A549 (cell line): ENCODE data around the gene FBXO15. TPM values are rescaled to one million over a fixed set of nuclear protein-coding genes. Genes with fewer than 3 reads are reported as not detected.

ENCODE experiments used
- ATAC-seq, 2 experiments: fragments of 200-7000 bp in 1 of 2; fragments of >200 bp in 1 of 2; cut with Nextera tagmentation in 1 of 2; cut with Tn5 transposase in 1 of 2; 3 replicates each; pipeline versions ENCODE4 v1.8.0 to v1.9.1; 2018 to 2020; ENCODE audit warnings: mild to moderate bottlenecking in 1 of 2, moderate library complexity in 1 of 2
- CTCF ChIA-PET: fragments of 300-600 bp; sonication (Branson Sonifier 250); formaldehyde crosslinking; extraction: SDS; loops from one replicate; lab custom pipeline; 2021; ENCODE audit warnings: antibody characterized with exemption, inconsistent platforms; lab: Yijun Ruan, JAX
- POLR2A ChIA-PET: fragments of 350-600 bp; formaldehyde crosslinking; extraction: SDS; loops from one replicate; lab custom pipeline; 2021; ENCODE audit warnings: antibody characterized with exemption, inconsistent platforms; lab: Yijun Ruan, JAX
- DNase-seq, 2 experiments: peaks; one replicate each; pipeline versions ENCODE4 v3.0.0 to v3.0.0-alpha.2; 2011 to 2016; ENCODE audit warnings: low read depth in 1 of 2, low spot score in 1 of 2
- FAIRE-seq: peaks from 2 replicates; lab custom pipeline; 2011; peaks lifted over from hg19 to GRCh38; lab: Jason Lieb, UNC
- H3K27ac ChIP-seq, 2 experiments: fragments of >200 bp; sonication (Bioruptor Twin); formaldehyde crosslinking; 3 replicates each; pipeline ENCODE4 v1.5.1; 2016 to 2017
- H3K4me1 ChIP-seq: fragments of >200 bp; sonication (Bioruptor Twin); formaldehyde crosslinking; 3 replicates; pipeline ENCODE4 v1.6.1; 2016
- H3K4me2 ChIP-seq: fragments of >200 bp; sonication (Bioruptor Twin); formaldehyde crosslinking; 3 replicates; pipeline ENCODE4 v1.6.1; 2016
- H3K4me3 ChIP-seq: fragments of >200 bp; sonication (Bioruptor Twin); formaldehyde crosslinking; 3 replicates; pipeline ENCODE4 v1.5.1; 2016
- H3K9me3 ChIP-seq: fragments of >200 bp; sonication (Bioruptor Twin); formaldehyde crosslinking; 3 replicates; pipeline ENCODE4 v1.6.1; 2016
- BHLHE40 ChIP-seq: IDR thresholded peaks from 2 replicates; pipeline ENCODE4 v1.6.1; 2012; ENCODE audit warnings: low read depth, low read length, inconsistent platforms
- CBX8 ChIP-seq: fragments of 200-600 bp; sonication (generic); IDR thresholded peaks from 2 replicates; pipeline ENCODE4 v1.6.1; 2016
- CHD2 ChIP-seq: fragments of 150-350 bp; IDR thresholded peaks from 2 replicates; pipeline ENCODE4 v1.6.1; 2014; ENCODE audit warnings: low read length; ENCODE audit not compliant: partially characterized antibody
- CHD4 ChIP-seq: fragments of 200-600 bp; sonication (generic); IDR thresholded peaks from 2 replicates; pipeline ENCODE4 v1.6.1; 2016; ENCODE audit warnings: antibody characterized with exemption, mild to moderate bottlenecking, borderline replicate concordance
- FOSL2 ChIP-seq, 2 experiments: fragments of 450-650 bp in 1 of 2; fragments of >200 bp in 1 of 2; sonication (Bioruptor Twin) in 1 of 2; formaldehyde crosslinking; IDR thresholded peaks; 2 replicates each; pipeline versions ENCODE4 v1.5.0 to v1.6.1; 2016 to 2020; ENCODE audit warnings: mild to moderate bottlenecking in 1 of 2, moderate library complexity in 1 of 2
- HDAC2 ChIP-seq: fragments of 200-600 bp; sonication (generic); IDR thresholded peaks from 2 replicates; pipeline ENCODE4 v1.6.1; 2016
- HOXA7 ChIP-seq: fragments of 250-450 bp; sonication (Bioruptor Pico); IDR thresholded peaks from 2 replicates; pipeline ENCODE4 v1.5.0; 2020; ENCODE audit warnings: mild to moderate bottlenecking, moderate library complexity
- JUNB ChIP-seq: fragments of >200 bp; sonication (Bioruptor Twin); formaldehyde crosslinking; IDR thresholded peaks from 2 replicates; pipeline ENCODE4 v1.6.1; 2016
- KDM1A ChIP-seq: fragments of 200-600 bp; sonication (generic); IDR thresholded peaks from 2 replicates; pipeline ENCODE4 v1.6.1; 2016; ENCODE audit warnings: low read depth, mild to moderate bottlenecking
- MAFK ChIP-seq: fragments of 450-650 bp; IDR thresholded peaks from 2 replicates; pipeline ENCODE4 v1.6.1; 2014; ENCODE audit not compliant: partially characterized antibody
- MYC ChIP-seq: IDR thresholded peaks from 2 replicates; pipeline ENCODE4 v1.6.1; 2012; ENCODE audit warnings: mild to moderate bottlenecking, inconsistent platforms, low read length, improper control_type of control experiment, borderline replicate concordance
- PHF8 ChIP-seq: fragments of 200-600 bp; sonication (generic); IDR thresholded peaks from 2 replicates; pipeline ENCODE4 v1.6.1; 2016; ENCODE audit warnings: low read depth, mild to moderate bottlenecking, antibody characterized with exemption, moderate library complexity, borderline replicate concordance
- POLR2A ChIP-seq: IDR thresholded peaks from 2 replicates; pipeline ENCODE4 v1.6.1; 2012; ENCODE audit warnings: mild to moderate bottlenecking, low read length
- POLR2AphosphoS2 ChIP-seq: conservative IDR thresholded peaks from 2 replicates; pipeline ENCODE4 v1.6.1; 2012; ENCODE audit warnings: low read length, improper control_type of control experiment, inconsistent platforms
- RAD21 ChIP-seq, 2 experiments: fragments of >200 bp in 1 of 2; sonication (Bioruptor Twin) in 1 of 2; formaldehyde crosslinking in 1 of 2; IDR thresholded peaks in 1 of 2; conservative IDR thresholded peaks in 1 of 2; 2 replicates in 1 of 2; 3 replicates in 1 of 2; pipeline ENCODE4 v1.6.1; 2012 to 2018; ENCODE audit warnings: inconsistent platforms in 1 of 2
- RARB ChIP-seq: fragments of 250-450 bp; sonication (Bioruptor Pico); IDR thresholded peaks from 2 replicates; pipeline ENCODE4 v1.8.0; 2021; ENCODE audit warnings: mild to moderate bottlenecking, moderate library complexity
- RCOR1 ChIP-seq: fragments of 150-350 bp; IDR thresholded peaks from 2 replicates; pipeline ENCODE4 v1.6.1; 2014; ENCODE audit warnings: antibody characterized with exemption, low read length, low read depth
- RNF2 ChIP-seq: fragments of 200-600 bp; sonication (generic); IDR thresholded peaks from 2 replicates; pipeline ENCODE4 v1.6.1; 2016; ENCODE audit warnings: low read depth, mild to moderate bottlenecking, antibody characterized with exemption, moderate library complexity, borderline replicate concordance
- SMC3 ChIP-seq: fragments of >200 bp; sonication (Bioruptor Twin); formaldehyde crosslinking; IDR thresholded peaks from 3 replicates; pipeline ENCODE4 v1.6.1; 2018; ENCODE audit warnings: inconsistent platforms
- TP53 ChIP-seq: fragments of 250-450 bp; sonication (Bioruptor Pico); IDR thresholded peaks from 2 replicates; pipeline ENCODE4 v1.5.0; 2021; ENCODE audit warnings: mild to moderate bottlenecking, moderate library complexity
- WGBS: methylation state at CpG from one replicate; pipeline ENCODE4 v1.1.6; 2017; ENCODE audit errors: missing lambda C conversion rate; 5-methylcytosine and 5-hydroxymethylcytosine counted together
- polyA plus RNA-seq, 4 experiments: library from polyadenylated mRNA; depleted of rRNA in 3 of 4; stranded (reverse); fragments of >200 nt; fragmentation: RNase III in 1 of 4; extraction: RNeasy Plus Mini Kit Qiagen cat#74134 plus additional on column Dnase treatment in 1 of 4; gene quantifications; 2 replicates in 3 of 4; 3 replicates in 1 of 4; pipeline ENCODE4 v1.2.3, GENCODE V29; 2011 to 2017
- TF ChIP-seq, protein P1 (sequence below): IDR thresholded peaks from 2 replicates; pipeline ENCODE4 v1.6.1; 2012; ENCODE audit warnings: low read depth, borderline replicate concordance
- TF ChIP-seq, protein P2 (sequence below): IDR thresholded peaks from 2 replicates; pipeline ENCODE4 v1.6.1; 2012
- TF ChIP-seq, protein P3 (sequence below): fragments of 250-450 bp; sonication (Bioruptor Pico); IDR thresholded peaks from 2 replicates; pipeline ENCODE4 v1.5.0; 2021; ENCODE audit warnings: mild to moderate bottlenecking, moderate library complexity, borderline replicate concordance
- TF ChIP-seq, protein P4 (sequence below): fragments of >200 bp; sonication (Bioruptor Twin); formaldehyde crosslinking; IDR thresholded peaks from 3 replicates; pipeline ENCODE4 v1.6.1; 2016
- TF ChIP-seq, protein P5 (sequence below): fragments of 200-600 bp; sonication (generic); IDR thresholded peaks from 2 replicates; pipeline ENCODE4 v1.6.1; 2016; ENCODE audit warnings: antibody characterized with exemption, mild to moderate bottlenecking, moderate library complexity

Gene FBXO15
- polyA plus RNA-seq, 2 of the 4 experiments (the other 2 are of a cell fraction), result 1.3 to 2.3 TPM

DNA sequence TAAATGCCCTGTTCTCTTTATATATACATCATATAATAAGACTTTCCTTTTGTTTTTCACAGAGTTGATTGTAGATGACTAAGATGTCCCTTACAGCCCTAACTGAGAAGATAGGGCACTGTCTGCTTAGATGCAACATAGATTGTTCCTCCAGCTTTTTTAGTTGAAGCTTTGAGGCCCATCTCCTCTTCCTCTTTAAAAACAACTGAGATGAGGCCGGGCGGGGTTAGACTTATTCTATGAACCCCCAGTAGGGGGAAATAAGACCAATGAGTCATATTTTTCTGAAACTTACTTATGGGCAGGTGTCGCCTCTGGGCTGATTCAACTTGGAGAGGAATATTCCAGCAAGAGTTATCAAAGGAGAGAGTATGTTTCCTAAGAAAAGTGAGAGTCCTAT is 84.6 kb downstream of the FBXO15 start:
- H3K4me1 ChIP-seq, result no peaks in the 10 kb centered on the region
- POLR2A ChIA-PET, result no interaction called here
- TF ChIP-seq POLR2AphosphoS2 (no peak), JUNB (no peak), BHLHE40 (no peak), KDM1A (no peak), CHD4 (no peak), RAD21 (conservative IDR thresholded peaks at IDR 0.05 in 1 of 2, IDR thresholded peaks at IDR 0.05 in 1 of 2) (no peak), POLR2A (no peak), RCOR1 (no peak), SMC3 (no peak), CBX8 (no peak), MAFK (no peak), CHD2 (no peak)
- TF ChIP-seq, protein P1, sequence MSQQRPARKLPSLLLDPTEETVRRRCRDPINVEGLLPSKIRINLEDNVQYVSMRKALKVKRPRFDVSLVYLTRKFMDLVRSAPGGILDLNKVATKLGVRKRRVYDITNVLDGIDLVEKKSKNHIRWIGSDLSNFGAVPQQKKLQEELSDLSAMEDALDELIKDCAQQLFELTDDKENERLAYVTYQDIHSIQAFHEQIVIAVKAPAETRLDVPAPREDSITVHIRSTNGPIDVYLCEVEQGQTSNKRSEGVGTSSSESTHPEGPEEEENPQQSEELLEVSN, result no peak
- TF ChIP-seq, protein P2, sequence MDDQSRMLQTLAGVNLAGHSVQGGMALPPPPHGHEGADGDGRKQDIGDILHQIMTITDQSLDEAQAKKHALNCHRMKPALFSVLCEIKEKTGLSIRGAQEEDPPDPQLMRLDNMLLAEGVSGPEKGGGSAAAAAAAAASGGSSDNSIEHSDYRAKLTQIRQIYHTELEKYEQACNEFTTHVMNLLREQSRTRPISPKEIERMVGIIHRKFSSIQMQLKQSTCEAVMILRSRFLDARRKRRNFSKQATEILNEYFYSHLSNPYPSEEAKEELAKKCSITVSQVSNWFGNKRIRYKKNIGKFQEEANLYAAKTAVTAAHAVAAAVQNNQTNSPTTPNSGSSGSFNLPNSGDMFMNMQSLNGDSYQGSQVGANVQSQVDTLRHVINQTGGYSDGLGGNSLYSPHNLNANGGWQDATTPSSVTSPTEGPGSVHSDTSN, result no peak
- TF ChIP-seq, protein P3, sequence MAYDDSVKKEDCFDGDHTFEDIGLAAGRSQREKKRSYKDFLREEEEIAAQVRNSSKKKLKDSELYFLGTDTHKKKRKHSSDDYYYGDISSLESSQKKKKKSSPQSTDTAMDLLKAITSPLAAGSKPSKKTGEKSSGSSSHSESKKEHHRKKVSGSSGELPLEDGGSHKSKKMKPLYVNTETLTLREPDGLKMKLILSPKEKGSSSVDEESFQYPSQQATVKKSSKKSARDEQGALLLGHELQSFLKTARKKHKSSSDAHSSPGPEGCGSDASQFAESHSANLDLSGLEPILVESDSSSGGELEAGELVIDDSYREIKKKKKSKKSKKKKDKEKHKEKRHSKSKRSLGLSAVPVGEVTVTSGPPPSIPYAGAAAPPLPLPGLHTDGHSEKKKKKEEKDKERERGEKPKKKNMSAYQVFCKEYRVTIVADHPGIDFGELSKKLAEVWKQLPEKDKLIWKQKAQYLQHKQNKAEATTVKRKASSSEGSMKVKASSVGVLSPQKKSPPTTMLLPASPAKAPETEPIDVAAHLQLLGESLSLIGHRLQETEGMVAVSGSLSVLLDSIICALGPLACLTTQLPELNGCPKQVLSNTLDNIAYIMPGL (CRISPR knock-in tag), result no peak
- no peak for DNase-seq
- H3K4me3 ChIP-seq, result no peak overlapping the region
- CTCF ChIA-PET, result no interaction called here
- no peak overlapping the region for H3K4me2 ChIP-seq
- ATAC-seq, result no peak
- WGBS, result 35% methylated on average over 3 of the region's 3 CpGs
- no peaks in the 10 kb centered on the region for H3K9me3 ChIP-seq
- no peak for FAIRE-seq
- no peak overlapping the region for H3K27ac ChIP-seq

DNA sequence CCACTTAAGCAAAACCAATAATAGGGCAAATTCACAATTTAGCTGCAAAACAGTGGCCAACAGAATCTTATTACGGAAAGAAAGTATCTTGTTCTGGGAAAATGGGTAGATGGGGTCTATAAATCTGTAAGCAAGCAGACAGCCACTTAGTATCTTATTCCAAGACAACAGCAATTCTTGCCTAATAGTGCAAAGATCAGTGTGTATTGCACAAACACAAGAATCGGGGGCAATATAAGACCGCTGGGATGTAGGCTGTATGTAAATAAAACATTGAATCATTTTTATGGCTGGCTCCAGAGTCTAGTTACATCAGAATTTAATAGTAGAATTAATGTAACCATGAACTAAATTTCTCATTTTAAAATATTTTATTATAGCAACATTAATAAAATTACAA is 85.6 kb downstream of the FBXO15 start:
- Histone ChIP-seq H3K4me1 (no peaks in the 10 kb centered on the region), H3K27ac (no peak overlapping the region), H3K4me3 (no peak overlapping the region), H3K4me2 (no peak overlapping the region), H3K9me3 (no peaks in the 10 kb centered on the region)
- FAIRE-seq (no peak), ATAC-seq (no peak), DNase-seq (no peak)
- 28% methylated on average over 3 of the region's 3 CpGs for WGBS
- POLR2A ChIA-PET, result no interaction called here
- CTCF ChIA-PET, result no interaction called here
- TF ChIP-seq, protein P4, sequence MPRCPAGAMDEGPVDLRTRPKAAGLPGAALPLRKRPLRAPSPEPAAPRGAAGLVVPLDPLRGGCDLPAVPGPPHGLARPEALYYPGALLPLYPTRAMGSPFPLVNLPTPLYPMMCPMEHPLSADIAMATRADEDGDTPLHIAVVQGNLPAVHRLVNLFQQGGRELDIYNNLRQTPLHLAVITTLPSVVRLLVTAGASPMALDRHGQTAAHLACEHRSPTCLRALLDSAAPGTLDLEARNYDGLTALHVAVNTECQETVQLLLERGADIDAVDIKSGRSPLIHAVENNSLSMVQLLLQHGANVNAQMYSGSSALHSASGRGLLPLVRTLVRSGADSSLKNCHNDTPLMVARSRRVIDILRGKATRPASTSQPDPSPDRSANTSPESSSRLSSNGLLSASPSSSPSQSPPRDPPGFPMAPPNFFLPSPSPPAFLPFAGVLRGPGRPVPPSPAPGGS, result no peak
- no peak for TF ChIP-seq KDM1A
- no peak for TF ChIP-seq RARB
- TF ChIP-seq, protein P5, sequence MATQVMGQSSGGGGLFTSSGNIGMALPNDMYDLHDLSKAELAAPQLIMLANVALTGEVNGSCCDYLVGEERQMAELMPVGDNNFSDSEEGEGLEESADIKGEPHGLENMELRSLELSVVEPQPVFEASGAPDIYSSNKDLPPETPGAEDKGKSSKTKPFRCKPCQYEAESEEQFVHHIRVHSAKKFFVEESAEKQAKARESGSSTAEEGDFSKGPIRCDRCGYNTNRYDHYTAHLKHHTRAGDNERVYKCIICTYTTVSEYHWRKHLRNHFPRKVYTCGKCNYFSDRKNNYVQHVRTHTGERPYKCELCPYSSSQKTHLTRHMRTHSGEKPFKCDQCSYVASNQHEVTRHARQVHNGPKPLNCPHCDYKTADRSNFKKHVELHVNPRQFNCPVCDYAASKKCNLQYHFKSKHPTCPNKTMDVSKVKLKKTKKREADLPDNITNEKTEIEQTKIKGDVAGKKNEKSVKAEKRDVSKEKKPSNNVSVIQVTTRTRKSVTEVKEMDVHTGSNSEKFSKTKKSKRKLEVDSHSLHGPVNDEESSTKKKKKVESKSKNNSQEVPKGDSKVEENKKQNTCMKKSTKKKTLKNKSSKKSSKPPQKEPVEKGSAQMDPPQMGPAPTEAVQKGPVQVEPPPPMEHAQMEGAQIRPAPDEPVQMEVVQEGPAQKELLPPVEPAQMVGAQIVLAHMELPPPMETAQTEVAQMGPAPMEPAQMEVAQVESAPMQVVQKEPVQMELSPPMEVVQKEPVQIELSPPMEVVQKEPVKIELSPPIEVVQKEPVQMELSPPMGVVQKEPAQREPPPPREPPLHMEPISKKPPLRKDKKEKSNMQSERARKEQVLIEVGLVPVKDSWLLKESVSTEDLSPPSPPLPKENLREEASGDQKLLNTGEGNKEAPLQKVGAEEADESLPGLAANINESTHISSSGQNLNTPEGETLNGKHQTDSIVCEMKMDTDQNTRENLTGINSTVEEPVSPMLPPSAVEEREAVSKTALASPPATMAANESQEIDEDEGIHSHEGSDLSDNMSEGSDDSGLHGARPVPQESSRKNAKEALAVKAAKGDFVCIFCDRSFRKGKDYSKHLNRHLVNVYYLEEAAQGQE, result no peak
- no peak for TF ChIP-seq HDAC2
- TF ChIP-seq FOSL2 (IDR thresholded peaks at IDR 0.05), result no peak
- no peak for TF ChIP-seq FOSL2 (CRISPR knock-in tag; IDR thresholded peaks at IDR 0.05)
- TF ChIP-seq, protein P3 (CRISPR knock-in tag), result no peak
- TF ChIP-seq JUNB, result no peak
- TF ChIP-seq PHF8, result no peak
- TF ChIP-seq HOXA7 (CRISPR knock-in tag), result no peak
- TF ChIP-seq MYC, result no peak
- no peak for TF ChIP-seq TP53
- TF ChIP-seq RNF2, result no peak
- TF ChIP-seq, protein P2, result no peak
- no peak for TF ChIP-seq RCOR1
